Activated CD4-positive, alpha-beta T cell treated with anti-CD3 and anti-CD28 coated beads for 1 hour (primary cell): ENCODE results near the gene PRUNE2.

Source experiments
- DNase-seq: peaks from one replicate; pipeline ENCODE4 v3.0.0-alpha.2; 2020

Gene PRUNE2

GRCh38 chr9:76619640-76620039, 286.3 kb downstream of the PRUNE2 start:
- DNase-seq: no peak

GRCh38 chr9:76619197-76619596, 286.7 kb downstream of the PRUNE2 start:
- DNase-seq: no peak

GRCh38 chr9:76618762-76619161, 287.2 kb downstream of the PRUNE2 start:
- no peak for DNase-seq

- DNase-seq: no peak
These were observed 288.3 kb downstream of the PRUNE2 start for GRCh38 chr9:76617497-76618175.

GRCh38 chr9:76616780-76617179, 289.1 kb downstream of the PRUNE2 start:
- DNase-seq: no peak

GRCh38 chr9:76615177-76615603, 290.7 kb downstream of the PRUNE2 start:
- DNase-seq: no peak

GRCh38 chr9:76613974-76614373, 291.9 kb downstream of the PRUNE2 start:
- DNase-seq: no peak

- DNase-seq: no peak
These were observed 292.6 kb downstream of the PRUNE2 start for GRCh38 chr9:76613150-76613781.

GRCh38 chr9:76610011-76610352, 295.9 kb downstream of the PRUNE2 start:
- no peak for DNase-seq

- DNase-seq: no peak
These were observed 296.5 kb downstream of the PRUNE2 start for GRCh38 chr9:76609285-76610010.

- no peak for DNase-seq
These were observed 297.2 kb downstream of the PRUNE2 start for GRCh38 chr9:76608575-76609273.

- DNase-seq: no peak
These were observed 298.0 kb downstream of the PRUNE2 start for GRCh38 chr9:76607730-76608436.

- no peak for DNase-seq
These were observed 300.5 kb downstream of the PRUNE2 start for GRCh38 chr9:76605321-76605900.

GRCh38 chr9:76603931-76604570, 301.9 kb downstream of the PRUNE2 start:
- DNase-seq: no peak

- DNase-seq: no peak
These were observed 302.4 kb downstream of the PRUNE2 start for GRCh38 chr9:76603448-76603895.

GRCh38 chr9:76602199-76602598, 303.7 kb downstream of the PRUNE2 start:
- no peak for DNase-seq

GRCh38 chr9:76600007-76600615, 305.8 kb downstream of the PRUNE2 start:
- DNase-seq: no peak

GRCh38 chr9:76598981-76599380, 306.9 kb downstream of the PRUNE2 start:
- no peak for DNase-seq

GRCh38 chr9:76595645-76596044, 310.3 kb downstream of the PRUNE2 start:
- DNase-seq: no peak

GRCh38 chr9:76594764-76595424, 311.0 kb downstream of the PRUNE2 start:
- no peak for DNase-seq
